ENCODE measurements around the gene C2orf42.
"Not testable (repeated sequence)": the region's sequence is repeated elsewhere in the genome, so short reads cannot be mapped to it uniquely, and the experiment has no call there.

The C2orf42 gene

DNA sequence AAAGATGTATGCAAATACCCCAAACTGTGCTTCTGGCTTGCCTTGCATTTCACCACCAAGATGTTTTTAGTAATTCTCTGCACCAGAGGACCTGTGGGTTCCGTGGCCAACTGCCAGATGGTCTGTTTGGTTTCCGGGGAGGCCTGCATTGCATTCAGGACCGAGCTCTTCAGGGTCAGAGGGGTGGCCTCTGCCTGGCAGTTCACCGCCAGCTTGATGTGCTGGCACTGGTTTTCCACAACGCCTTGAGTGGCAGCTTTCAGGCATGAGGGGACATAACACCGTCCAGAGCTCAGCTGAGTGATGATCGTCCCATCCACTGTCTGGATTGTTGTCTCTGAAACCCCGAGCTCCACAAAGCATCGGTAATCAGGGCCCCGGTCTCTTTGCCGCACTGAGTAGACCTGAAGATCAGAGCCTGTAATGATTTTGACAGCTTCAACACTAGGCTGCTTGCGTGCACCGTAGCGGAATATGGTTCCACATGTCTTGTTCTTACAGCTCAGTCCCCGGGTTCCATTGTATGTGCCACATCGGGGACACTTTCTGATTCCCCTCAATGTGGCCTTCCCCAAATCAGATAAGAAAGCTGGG, 9.4 kb downstream of the C2orf42 start:
- peak; percentile 44 for DNase-seq (ENCODE audit: low spot score)
- in situ Hi-C loops (cut with MboI; ENCODE audit: low sequenced_read_pairs, unreplicated experiment): no loop called here
- TF ChIP-seq, protein P1, sequence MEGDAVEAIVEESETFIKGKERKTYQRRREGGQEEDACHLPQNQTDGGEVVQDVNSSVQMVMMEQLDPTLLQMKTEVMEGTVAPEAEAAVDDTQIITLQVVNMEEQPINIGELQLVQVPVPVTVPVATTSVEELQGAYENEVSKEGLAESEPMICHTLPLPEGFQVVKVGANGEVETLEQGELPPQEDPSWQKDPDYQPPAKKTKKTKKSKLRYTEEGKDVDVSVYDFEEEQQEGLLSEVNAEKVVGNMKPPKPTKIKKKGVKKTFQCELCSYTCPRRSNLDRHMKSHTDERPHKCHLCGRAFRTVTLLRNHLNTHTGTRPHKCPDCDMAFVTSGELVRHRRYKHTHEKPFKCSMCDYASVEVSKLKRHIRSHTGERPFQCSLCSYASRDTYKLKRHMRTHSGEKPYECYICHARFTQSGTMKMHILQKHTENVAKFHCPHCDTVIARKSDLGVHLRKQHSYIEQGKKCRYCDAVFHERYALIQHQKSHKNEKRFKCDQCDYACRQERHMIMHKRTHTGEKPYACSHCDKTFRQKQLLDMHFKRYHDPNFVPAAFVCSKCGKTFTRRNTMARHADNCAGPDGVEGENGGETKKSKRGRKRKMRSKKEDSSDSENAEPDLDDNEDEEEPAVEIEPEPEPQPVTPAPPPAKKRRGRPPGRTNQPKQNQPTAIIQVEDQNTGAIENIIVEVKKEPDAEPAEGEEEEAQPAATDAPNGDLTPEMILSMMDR (IDR thresholded peaks at IDR 0.05; ENCODE audit: borderline replicate concordance, control extremely low read depth, extremely low read depth, insufficient read depth, missing control alignments): no peak

DNA sequence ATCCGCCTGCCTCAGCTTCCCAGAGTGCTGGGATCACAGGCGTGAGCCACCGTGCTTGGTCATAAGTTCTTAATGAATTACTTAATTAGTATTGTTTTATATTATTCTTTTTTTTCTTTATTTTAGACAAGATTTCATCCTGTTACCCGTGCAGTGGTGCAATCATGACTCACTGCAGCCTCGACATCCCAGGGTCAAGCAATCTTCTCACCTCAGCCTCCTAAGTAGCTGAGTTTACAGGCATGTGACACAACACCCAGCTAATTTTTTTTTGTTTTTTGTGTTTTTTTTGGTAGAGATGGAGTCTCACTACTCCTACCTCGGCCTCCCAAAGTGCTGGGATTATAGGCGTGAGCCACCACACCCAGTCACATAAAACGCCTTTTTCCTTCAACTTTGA, 17.3 kb downstream of the C2orf42 start:
- DNase-seq (ENCODE audit: low spot score): no peak
- TF ChIP-seq, protein P1 (IDR thresholded peaks at IDR 0.05; ENCODE audit: borderline replicate concordance, control extremely low read depth, extremely low read depth, insufficient read depth, missing control alignments): no peak
- in situ Hi-C loops (cut with MboI; ENCODE audit: low sequenced_read_pairs, unreplicated experiment): no loop called here

DNA sequence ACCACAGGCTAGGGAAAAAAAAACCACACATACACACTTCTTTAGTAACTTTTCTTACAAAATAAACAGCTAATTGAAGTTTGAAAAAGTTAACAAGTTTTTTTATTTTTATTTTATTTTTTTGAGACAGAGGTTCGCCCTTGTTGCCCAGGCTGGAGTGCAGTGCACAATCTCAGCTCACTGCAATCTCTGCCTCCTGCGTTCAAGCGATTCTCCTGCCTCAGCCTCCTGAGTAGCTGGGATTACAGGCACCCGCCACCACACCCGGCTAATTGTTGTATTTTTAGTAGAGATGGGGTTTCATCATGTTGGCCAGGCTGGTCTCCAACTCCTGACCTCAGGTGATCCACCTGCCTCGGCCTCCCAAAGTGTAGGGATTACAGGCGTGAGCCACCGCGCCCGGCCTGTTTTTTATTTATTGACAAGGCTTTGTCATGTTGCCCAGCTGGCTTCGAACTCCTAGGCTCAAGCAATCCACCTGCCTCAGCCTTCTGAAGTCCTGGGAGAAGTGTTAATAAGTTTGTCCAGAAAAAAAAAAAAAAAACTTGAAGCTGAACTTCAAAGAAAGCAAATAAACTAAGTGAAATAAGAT, 21.1 kb downstream of the C2orf42 start:
- DNase-seq (ENCODE audit: low spot score); in situ Hi-C loops (cut with MboI; ENCODE audit: low sequenced_read_pairs, unreplicated experiment): not testable (repeated sequence)

DNA sequence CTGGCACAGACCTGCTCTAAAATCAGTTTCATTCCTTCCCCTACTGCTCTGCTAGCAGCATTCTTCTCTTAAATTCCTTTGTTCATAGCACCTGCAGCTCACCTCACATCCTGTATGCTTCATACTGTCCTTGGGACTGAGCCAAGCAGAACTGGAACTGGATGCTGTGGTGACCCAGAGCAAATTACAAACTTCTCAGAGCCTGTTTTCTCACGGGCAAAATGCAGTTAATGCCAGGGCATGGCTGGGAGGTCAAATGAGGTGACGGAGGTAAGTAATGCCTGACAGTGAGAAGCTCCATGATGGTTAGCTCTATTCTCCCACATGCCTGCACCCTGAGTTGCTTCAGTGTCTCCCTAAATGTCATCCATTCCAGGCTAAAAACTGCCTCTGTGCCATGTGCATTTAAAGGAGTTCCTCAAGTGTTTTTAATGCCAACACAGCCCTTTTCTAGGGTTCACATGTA, 29.7 kb downstream of the C2orf42 start:
- TF ChIP-seq, protein P1 (IDR thresholded peaks at IDR 0.05; ENCODE audit: borderline replicate concordance, control extremely low read depth, extremely low read depth, insufficient read depth, missing control alignments): no peak
- DNase-seq (ENCODE audit: low spot score): peak; percentile 61
- in situ Hi-C loops (cut with MboI; ENCODE audit: low sequenced_read_pairs, unreplicated experiment): no loop called here

DNA sequence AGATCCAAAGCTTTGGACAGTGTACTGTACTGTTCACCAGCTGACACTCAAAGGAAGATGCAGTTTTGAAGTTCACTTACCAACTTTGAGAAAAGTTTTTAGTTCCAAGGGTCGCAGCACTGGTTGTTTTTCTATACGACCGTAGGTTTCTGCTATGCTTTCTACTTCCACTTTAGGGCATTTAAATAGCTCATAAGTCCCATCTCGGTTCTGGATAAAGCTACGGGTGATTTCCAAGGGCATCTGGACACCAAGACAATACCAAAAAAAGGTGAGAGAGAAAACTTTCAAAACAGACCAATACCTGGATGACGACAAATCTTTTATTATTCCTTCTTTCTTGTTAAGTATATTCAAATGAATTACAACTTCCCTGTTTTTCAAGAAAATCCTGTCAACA, 30.3 kb downstream of the C2orf42 start:
- DNase-seq (ENCODE audit: low spot score): no peak
- TF ChIP-seq, protein P1 (IDR thresholded peaks at IDR 0.05; ENCODE audit: borderline replicate concordance, control extremely low read depth, extremely low read depth, insufficient read depth, missing control alignments): no peak
- in situ Hi-C loops (cut with MboI; ENCODE audit: low sequenced_read_pairs, unreplicated experiment): no loop called here

DNA sequence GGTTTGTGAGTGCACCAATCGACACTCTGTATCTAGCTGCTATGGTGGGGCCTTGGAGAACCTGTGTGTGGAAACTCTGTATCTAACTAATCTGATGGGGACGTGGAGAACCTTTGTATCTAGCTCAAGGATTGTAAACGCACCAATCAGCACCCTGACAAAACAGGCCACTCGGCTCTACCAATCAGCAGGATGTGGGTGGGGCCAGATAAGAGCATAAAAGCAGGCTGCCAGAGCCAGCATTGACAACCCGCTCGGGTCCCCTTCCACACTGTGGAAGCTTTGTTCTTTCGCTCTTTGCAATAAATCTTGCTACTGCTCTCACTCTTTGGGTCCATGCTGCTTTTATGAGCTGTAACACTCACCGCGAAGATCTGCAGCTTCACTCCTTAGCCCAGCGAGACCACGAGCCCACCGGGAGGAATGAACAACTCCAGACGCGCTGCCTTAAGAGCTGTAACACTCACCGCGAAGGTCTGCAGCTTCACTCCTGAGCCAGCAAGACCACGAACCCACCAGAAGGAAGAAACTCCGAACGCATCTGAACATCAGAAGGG, 41.6 kb downstream of the C2orf42 start:
- in situ Hi-C loops (cut with MboI; ENCODE audit: low sequenced_read_pairs, unreplicated experiment): loop anchor here (10.0 kb wide), 1 partner anchor 234 kb away; the partner anchor contains the start of gene MXD1
- DNase-seq (ENCODE audit: low spot score): not testable (repeated sequence)

DNA sequence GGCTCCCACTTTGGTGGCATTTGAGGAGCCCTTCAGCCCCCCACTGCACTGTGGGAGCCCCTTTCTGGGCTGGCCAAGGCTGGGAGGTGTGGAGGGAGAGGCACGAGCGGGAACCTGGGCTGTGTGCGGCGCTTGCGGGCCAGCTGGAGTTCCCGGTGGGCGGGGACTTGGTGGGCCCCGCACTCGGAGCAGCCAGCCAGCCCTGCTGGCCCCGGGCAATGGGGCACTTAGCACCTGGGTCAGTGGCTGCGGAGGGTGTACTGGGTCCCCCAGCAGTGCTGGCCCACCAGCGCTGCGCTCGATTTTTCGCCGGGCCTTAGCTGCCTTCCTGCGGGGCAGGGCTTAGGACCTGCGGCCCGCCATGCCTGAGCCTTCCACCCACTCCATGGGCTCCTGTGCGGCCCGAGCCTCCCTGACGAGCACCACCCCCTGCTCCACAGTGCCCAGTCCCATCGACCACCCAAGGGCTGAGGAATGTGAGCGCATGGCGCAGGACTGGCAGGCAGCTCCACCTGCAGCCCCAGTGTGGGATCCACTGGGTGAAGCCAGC, 42.5 kb downstream of the C2orf42 start:
- in situ Hi-C loops (cut with MboI; ENCODE audit: low sequenced_read_pairs, unreplicated experiment): loop anchor here (10.0 kb wide), 1 partner anchor 233 kb away; the partner anchor contains the start of gene MXD1
- DNase-seq (ENCODE audit: low spot score): not testable (repeated sequence)

All from GM13976 (cell line).